ENCODE data around the gene SMPD3.

DNA sequence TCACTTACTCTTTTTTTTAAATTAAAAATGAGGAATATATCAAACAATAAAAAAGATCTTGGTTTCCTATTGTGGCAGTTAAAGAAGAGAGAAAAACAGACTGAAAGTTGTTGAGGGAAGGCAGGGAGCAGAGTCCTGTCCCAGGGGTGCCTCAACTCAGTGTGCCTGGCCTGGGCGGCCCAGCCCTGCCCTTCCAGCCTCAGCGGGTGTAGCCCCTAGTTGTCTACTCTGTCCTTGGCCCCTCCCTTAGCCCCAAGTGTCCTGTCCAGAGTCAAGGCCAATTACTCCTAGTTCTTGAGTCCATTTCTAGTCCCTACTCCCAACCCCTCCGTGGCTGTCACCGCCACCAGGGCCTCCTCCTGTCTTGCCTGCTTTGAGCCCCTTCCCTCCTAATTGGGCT, 52.5 kb downstream of the SMPD3 start:
- TF ChIP-seq, protein P1, sequence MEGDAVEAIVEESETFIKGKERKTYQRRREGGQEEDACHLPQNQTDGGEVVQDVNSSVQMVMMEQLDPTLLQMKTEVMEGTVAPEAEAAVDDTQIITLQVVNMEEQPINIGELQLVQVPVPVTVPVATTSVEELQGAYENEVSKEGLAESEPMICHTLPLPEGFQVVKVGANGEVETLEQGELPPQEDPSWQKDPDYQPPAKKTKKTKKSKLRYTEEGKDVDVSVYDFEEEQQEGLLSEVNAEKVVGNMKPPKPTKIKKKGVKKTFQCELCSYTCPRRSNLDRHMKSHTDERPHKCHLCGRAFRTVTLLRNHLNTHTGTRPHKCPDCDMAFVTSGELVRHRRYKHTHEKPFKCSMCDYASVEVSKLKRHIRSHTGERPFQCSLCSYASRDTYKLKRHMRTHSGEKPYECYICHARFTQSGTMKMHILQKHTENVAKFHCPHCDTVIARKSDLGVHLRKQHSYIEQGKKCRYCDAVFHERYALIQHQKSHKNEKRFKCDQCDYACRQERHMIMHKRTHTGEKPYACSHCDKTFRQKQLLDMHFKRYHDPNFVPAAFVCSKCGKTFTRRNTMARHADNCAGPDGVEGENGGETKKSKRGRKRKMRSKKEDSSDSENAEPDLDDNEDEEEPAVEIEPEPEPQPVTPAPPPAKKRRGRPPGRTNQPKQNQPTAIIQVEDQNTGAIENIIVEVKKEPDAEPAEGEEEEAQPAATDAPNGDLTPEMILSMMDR (conservative IDR thresholded peaks at IDR 0.05 in 1 of 2, IDR thresholded peaks at IDR 0.05 in 1 of 2; ENCODE audit: extremely low read depth in 1 of 2, insufficient read depth in 1 of 2, low read depth in 1 of 2, low read length in 2 of 2) = no peak
- no peak for TF ChIP-seq EZH2 (IDR thresholded peaks at IDR 0.05; ENCODE audit: borderline replicate concordance, low read length)
